Measurements from ENCODE around the gene MYO5C.

Gene MYO5C, protein sequence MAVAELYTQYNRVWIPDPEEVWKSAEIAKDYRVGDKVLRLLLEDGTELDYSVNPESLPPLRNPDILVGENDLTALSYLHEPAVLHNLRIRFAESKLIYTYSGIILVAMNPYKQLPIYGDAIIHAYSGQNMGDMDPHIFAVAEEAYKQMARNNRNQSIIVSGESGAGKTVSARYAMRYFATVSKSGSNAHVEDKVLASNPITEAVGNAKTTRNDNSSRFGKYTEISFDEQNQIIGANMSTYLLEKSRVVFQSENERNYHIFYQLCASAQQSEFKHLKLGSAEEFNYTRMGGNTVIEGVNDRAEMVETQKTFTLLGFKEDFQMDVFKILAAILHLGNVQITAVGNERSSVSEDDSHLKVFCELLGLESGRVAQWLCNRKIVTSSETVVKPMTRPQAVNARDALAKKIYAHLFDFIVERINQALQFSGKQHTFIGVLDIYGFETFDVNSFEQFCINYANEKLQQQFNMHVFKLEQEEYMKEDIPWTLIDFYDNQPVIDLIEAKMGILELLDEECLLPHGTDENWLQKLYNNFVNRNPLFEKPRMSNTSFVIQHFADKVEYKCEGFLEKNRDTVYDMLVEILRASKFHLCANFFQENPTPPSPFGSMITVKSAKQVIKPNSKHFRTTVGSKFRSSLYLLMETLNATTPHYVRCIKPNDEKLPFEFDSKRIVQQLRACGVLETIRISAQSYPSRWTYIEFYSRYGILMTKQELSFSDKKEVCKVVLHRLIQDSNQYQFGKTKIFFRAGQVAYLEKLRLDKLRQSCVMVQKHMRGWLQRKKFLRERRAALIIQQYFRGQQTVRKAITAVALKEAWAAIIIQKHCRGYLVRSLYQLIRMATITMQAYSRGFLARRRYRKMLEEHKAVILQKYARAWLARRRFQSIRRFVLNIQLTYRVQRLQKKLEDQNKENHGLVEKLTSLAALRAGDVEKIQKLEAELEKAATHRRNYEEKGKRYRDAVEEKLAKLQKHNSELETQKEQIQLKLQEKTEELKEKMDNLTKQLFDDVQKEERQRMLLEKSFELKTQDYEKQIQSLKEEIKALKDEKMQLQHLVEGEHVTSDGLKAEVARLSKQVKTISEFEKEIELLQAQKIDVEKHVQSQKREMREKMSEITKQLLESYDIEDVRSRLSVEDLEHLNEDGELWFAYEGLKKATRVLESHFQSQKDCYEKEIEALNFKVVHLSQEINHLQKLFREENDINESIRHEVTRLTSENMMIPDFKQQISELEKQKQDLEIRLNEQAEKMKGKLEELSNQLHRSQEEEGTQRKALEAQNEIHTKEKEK (N-terminal part only)

DNA sequence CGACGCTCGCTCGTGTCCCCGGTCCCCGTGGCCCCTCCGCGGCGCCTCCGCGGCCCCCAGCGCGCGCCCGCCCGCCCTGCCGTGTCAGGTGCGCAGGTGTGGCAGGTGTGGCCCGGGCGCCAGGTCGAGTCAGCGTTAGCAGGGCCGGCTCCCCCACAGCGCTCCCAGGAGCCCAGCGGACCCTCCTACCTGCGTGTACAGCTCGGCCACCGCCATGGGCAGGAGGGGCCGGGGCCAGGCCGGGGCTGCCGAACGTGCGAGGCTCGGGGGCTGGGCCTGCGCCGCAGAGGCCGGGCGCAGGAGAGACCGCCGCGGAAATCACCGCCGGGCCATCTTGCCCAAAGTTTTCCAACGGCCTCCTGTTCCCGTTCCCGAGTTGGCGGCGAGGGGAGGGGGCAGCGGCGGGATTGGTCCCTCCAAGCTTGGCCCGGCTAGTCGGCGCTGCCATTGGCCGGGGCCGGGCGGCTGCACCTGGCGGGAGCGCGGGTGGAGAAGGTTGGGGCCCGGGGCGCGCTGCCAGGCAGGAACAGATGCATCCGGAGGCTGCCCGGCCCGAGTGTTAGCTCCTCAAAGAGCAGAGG, at the start of gene MYO5C:
Gene MYO5C (minus strand): TSS at position 384 of the 581 bp plus-strand sequence. CDS start 168 bp downstream, at position 216.
- peak; percentile 38 to 90 for DNase-seq

DNA sequence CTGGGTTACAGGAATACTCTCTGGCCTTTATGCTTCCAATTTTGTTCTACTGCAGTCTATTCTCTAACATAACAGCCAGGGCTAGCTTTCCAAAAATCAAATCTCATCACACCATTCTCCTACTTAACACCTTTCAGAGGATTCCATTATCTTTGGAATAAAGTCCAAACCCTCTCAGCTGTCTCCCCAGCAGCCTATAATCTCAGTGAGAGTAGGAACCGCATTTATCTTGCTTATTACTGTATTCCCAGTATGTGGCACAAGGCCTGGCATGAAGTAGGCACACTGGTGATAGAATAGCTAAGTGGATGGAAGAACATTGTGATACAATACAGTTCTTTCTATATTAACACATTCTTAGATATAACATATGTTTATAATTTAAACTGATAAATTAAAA, 49.0 kb upstream of the MYO5C start:
- DNase-seq, result no peak

DNA sequence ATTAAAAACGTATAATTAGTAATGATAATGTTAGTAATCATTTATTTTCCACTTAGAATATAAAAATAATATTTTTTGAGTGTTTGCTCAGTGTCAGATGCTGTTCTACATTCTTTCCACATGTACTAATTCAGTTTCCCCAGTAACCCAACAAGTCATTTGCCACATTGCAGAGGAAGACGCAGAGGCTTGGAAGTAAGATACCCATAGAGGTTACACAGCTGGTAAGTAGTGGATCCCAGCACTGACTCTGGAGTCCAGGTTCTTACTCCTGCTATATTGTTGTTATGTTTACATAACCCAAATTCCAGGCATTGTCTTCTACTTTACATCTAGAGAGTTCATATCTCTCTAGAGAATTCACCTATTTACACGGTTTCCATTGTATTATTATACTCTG, 48.2 kb upstream of the MYO5C start:
- DNase-seq, result no peak

DNA sequence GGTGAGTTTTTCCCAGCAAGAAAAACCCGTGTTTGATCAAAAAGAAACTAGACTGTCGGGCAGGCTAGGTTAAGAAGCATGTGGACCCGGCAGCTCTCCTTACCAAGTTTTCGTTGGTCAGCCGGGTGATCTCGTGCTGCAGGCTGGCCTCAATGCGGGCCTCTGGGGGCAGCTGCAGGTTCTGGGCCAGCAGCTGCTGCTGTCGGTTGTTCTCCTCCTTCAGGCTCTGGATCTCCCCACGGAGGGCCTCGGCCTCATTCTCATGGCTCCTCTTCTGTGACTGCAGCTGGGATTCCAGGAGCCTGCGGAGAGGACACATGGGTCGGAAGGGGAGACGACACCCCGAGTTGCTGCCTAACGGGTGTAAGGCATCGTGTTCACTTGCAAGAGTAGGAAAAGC, 44.5 kb upstream of the MYO5C start:
- DNase-seq, result no peak

DNA sequence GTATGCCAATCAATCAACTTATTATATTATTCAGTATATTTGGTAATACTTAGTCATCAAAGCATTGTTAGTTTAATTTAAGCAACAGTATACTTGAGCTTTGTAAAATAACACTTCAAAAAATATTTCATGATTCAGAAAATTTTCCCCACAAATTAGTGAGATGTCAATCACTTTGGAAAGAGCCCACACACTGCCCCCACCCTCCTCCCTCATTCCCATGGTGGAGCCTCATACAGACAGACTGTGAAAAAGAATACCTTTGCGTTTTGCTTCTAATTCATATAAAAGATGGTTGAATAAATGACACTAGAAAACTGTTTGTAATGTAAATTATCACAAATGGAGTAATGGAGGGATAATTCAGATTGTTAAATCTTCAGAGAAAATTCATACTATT, 43.3 kb upstream of the MYO5C start:
- no peak for DNase-seq

DNA sequence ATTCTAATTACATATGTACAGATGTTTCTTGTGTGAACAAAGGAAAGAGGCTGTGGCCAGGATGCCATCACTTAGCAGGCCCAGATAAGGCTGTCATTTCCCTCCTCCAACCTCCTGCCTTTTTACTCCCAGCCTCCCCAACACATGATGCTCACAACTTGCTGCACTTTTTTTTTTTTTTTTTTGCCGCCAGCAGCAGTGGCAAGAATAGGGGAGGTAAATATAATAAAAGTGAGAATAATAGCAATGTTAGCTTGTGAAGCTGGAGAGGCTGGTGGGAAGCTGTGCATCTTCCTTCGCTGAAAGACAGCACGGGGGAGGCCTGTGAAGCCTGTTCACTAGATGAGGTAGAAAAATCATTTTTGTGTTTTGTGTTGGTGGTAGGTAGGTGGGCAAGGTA, 42.5 kb upstream of the MYO5C start:
- DNase-seq, result no peak

DNA sequence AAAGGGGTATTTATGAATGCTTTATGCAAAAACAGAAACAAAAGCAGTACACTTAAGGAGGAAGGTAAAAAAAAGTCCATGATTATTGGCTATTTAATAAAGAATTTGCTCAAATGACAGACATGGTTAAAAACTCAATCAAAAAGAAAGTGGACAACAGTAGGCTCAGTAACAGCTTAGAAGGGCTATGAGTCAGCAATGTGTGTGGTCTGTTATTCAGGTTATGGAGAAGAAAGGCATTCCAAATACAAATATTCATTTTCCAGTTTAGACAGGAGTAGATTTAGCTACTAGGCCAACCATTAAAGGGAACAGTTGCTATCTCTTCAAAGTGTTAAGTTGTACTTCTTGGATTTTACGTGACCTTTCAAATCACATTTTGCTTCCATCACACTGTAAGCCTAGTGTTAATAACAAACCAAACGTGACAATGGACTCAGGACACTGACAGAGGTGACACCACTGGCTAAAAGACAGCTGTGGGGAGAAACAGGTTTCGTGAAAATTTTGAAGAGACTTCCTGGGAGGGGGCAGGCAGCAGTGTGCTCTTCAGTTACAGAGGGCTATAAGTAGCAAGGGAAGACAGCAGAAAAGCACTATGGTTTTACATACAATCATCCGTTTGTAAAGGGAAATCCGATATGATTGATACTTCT, 41.7 kb upstream of the MYO5C start:
- no peak for DNase-seq

DNA sequence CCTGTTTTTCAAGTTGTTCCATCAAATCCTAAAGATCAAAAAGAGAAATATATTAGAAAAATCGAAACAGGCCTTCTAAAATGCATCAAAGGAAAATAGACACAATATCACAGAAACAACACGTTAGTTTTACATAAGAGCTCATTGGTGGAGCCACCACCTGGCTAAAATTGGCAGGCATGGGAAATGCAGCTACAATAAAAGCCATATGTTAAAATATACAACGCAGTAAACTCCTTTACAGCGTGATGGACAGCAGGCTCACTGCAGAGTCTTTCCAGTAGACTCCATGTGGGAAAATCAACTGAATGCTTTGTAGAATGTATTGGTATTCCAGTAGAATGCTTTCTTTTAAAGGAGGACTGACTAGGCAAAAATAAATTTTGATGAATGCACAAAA, 40.9 kb upstream of the MYO5C start:
- no peak for DNase-seq

DNA sequence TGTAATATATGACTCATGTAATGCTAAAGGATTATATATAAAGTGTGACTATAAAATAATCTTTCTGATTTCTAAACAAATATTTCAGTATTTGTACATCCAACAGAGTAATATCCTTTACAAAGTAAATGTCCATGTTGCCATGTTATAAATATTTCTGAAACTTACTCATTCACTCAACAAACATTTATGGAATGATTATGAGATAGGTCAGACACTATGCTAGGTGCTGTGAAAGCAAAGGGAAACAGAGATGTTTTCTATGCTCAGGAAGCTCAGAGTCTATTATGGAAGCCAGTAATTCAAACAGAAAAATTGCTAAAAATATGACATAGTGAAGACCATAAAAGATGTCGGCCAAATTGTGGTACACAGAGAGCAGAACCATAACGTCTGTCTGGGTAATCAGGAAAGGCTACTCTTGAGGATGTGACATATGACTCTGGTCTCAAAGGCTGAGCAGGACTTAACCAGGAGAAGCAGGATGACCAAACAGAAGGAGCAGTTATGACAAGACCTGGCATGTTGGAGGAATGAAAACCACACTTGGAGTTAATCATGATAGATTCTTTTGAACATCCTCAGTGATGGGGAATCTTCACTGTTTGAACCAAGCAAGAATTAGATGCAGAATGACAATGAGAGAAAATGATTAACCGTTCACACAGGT, 39.0 kb upstream of the MYO5C start:
- no peak for DNase-seq

DNA sequence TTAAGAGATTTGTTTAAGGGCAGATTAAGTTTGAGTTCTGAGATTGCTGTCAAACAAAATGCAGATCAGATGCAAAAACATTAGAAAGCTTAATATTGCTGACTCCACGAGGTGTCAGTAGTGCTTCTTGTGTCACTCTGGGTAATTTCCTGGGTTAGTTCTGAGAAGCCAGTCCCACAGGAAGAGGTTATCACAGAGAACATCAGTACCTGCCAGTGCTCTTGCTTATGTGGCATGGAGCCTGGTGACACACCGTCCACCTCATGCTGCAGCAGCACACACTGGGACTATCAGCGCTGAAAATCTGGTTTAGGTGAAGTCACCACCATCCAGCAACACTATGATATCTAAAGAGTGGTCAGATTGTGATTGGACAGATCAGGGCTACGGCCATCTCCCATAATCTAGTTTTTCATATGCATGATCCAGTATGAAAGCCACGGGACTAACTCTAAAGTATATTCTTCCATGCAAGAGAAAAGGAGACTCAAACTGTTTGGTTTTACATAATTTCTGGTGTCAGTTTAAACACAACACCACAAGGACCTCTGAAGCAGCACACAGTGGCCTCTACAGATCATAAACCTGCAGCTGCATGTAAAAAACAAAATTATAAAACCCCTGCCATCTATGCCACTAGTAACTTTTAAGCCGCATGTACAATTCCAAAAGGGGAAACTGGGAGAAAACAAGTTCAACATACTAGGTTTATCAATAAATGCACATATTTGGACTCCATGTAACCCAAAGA, 36.1 kb upstream of the MYO5C start:
- DNase-seq, result no peak

DNA sequence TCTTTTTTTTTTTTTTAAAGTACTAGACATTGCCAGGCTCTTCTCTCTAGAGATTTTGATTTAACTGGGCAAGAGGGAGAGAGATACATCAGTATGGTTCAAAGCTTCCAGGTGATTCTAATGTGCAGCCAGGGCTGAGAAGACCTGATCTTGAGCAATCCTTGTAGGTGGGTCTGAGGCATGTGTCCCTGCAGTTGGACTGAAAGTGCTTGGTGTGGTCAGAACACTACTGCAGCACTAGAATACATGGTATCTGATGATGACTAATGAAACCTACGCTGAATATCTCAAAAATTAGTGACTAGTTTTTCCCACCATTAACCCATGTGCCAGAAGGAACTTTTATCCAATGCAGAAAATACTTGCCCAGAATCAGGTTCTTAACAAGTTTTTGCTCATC, 34.4 kb upstream of the MYO5C start:
- no peak for DNase-seq

DNA sequence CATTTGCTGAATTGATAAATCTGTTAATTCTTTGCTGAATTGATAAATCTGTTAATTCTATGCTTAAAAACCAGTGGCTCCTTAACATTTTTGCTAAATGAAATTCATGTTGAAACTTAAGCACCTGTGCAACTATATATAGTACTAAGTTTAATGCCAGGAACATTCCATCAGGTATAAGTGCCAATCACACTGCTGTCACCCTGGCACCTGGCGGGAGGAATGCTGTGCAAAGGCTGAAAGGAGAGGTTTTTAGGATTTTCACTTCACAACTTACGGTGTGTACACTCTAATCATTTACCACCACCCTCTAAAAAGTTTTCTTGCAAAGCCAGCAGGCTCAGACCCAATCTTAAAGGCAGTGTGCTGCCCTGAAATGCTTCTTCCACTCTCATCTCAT, 33.5 kb upstream of the MYO5C start:
- DNase-seq, result no peak

DNA sequence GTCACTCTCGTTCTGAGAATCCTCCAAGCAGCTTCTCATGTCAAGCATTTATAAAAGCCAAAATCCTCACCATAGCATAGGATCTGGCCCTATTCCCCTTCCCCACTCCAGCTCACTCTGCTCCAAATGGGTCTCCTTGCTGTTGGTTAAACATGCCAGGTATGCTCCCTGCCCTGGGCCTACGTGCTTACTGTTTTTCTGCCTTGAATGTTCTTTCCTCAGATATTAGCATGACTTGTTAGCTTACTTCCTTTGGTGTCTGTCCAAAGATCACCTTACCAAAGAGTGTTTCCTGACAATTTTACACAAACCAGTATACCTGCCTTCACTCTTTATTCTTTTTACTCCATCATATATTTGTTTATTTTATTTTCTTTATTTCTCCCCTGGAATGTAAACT, 33.1 kb upstream of the MYO5C start:
- DNase-seq, result no peak

DNA sequence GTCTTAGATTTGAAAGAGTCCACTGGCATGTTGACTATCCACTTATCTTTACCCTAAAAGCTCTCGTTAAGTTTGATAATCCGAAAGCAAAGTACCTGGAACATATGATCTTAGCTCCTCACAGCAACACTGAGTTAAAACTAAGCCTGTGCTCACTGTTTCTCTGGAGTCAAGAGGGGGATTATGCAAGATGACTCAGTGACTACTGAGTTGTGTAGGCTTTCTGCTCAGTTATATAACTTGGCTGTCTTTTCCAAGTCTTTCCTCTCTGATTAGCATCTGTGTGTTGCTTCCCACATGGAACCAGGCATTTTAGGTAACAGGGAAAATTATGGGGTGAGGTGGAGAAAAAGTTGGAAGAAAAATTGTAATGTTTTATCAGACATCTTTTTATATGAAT, 31.2 kb upstream of the MYO5C start:
- no peak for DNase-seq

DNA sequence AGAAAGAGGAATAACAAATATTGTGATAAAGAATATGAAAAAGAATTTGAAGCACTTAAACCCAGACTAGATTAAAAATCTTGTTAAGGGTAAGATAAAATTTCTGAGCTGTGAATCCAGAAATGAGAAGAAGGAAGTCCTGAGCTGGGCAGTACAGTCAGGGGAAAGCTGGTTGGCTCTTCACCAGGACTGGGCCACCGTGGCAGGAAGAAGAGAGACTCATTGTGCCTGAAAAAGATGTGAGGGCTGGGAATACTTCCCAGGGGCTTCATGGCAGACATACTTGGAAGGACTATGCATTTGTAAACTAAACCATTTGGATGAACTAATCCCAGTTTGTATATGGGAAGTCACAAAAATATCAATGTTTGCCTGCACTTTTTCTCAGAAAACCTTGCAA, 28.5 kb upstream of the MYO5C start:
- DNase-seq, result no peak

DNA sequence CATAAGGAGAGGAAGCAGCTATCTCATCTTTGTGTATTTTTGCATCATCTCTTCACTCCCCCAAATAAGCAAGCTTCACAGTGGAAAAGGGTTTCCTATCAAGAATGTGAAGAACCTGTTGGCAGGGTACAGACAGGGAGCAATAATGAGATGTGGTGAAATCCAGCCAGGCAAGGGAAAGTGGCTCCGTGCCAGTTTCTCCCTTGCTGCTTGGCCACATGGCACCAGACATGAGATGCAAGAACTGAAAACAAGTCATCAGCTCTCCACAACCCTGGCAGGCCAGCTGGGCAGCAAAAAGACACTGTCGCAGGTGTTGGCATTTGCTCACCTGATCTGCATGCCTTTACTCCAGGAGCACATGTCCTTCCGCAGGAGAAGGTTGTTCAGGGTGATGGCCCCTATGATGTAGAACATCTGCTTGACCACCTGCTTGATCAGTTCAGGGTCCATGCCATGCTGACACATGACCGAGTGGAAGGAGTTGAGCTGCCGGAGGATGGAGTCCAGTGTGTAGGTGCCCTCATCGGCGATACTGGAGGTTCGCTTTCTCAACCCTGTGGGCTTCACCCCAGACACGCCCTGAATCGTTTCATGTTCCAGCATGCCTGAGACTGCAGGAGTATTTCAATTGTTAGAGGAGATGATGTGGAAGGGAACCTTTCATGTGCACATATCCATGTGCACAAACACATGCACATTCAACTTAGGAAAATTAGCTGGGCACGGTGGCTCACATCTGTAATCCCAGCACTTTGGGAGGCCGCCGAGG, 23.3 kb upstream of the MYO5C start:
- DNase-seq, result peak in 1 of 2 experiments; percentile 41

DNA sequence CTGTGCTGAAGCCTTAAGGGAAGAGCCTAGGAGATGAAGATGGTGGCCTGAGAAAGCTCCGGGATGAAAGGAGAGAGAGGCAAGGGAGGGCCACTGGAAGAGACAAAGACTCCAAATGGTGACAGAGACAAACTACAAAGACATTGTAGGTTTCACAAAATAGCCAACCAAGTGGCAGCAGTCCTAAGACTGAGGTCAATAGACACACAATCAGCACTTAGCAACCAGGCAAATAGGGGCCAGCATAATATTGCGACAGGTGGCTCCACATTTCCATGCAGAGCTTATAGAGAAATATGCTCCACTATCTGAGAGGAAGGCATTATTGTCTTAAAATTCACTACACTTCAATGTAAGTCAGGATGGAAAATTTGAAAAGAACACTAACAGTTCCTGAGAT, 22.1 kb upstream of the MYO5C start:
- no peak for DNase-seq

DNA sequence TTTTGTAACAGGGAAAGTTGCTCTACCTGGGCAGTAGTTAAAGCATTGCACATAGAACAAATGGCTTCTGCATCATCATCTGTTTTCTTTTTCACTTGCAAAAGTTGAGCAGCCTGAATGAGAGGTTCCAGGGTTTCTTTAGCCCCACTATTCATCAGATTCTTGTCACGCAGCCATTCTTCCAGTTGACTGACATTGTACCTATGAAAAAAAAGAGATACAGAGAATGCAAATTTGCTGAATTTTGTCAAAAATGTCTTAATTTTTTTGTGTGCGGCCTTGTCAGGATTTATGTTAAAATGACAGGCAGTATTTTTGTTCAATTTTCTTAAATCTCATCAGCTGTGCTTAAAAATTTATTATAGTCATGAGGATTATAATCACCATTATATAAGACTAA, 21.4 kb upstream of the MYO5C start:
- no peak for DNase-seq

DNA sequence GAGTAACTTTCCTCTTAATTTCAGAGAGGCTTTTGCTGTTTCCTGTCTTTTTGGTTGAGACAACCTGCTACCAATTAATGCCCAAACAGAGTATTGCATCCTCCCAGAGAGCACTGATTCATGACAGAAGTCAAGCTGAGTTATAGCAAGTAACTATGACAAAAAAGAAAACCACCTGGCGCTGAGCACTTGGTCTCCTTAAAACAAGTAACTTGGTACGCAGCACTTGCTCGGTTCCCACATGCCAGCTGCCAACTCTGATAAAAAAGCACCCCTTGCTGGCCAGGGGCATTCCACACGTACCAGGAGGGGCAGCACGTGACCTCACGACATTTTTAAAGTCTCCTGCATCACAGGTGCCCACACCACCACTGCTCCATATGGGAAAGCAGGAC, 13.5 kb upstream of the MYO5C start:
- DNase-seq, result no peak

DNA sequence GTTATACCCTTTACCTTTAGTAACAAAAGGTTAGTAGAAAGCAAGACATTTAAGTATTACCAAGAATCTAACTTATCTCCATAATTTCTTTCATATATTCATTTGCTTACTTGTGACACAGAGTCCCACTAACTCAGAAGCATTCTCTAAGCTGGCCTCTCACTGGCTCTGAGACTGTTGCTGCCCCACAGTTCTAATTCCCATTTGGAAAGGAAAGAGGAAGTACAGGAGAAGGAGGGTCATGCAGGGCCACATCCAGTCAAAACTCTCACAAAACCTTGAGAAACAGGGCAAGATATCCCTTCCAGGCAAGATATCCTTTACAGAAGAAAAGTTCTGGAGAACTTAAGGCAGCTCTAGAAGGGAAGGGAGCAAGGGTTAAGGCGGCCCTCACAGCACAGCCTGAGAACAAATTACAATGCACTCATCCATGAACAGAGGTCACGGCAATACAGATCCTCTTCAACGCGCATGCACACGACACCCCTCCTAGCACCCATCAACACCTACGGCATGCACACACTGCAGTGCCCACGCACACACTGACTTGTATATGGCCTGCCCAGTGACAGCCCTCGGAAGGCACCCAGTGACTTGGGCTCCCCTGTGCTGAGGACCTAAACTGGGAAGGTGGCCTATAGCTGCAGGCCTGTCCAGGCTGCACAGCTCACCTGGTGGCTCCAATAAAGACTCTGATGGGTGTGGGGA, 13.0 kb upstream of the MYO5C start:
- DNase-seq, result no peak
